SU-DHL-6 (cell line): ENCODE measurements around the gene ELFN2.

Source experiments
- H2AFZ ChIP-seq: fragments of 200-600 bp; sonication (generic); 2 replicates; pipeline ENCODE4 v1.6.1; 2014; ENCODE audit warnings: low read depth, mild to moderate bottlenecking, moderate library complexity, mixed read lengths, antibody characterized with exemption, low read length; ENCODE audit not compliant: severe bottlenecking
- H3F3A ChIP-seq: fragments of 200-600 bp; shearing (Covaris generic); 2 replicates; pipeline ENCODE4 v1.6.0; 2016; ENCODE audit warnings: antibody characterized with exemption, mild to moderate bottlenecking; ENCODE audit not compliant: insufficient read depth
- H3K27ac ChIP-seq: fragments of 200-600 bp; sonication (generic); 2 replicates; pipeline ENCODE4 v1.5.1; 2016; ENCODE audit warnings: low read depth, mild to moderate bottlenecking, low read length, moderate library complexity, mixed read lengths
- H3K27me3 ChIP-seq: fragments of 200-600 bp; sonication (generic), shearing (Covaris generic); 2 replicates; pipeline ENCODE4 v1.6.0; 2014; ENCODE audit warnings: mild to moderate bottlenecking, low read length
- H3K36me3 ChIP-seq: fragments of 200-600 bp; sonication (generic); 2 replicates; pipeline ENCODE4 v1.6.1; 2014; ENCODE audit warnings: mild to moderate bottlenecking, low read length, mixed read lengths
- H3K4me2 ChIP-seq: fragments of 300-600, 200-600 bp; shearing (Covaris generic), sonication (generic); 2 replicates; pipeline ENCODE4 v1.6.0; 2014; ENCODE audit warnings: low read length, low read depth, mild to moderate bottlenecking; ENCODE audit not compliant: poor library complexity, severe bottlenecking
- H3K4me3 ChIP-seq: fragments of 200-600 bp; sonication (generic); 2 replicates; pipeline ENCODE4 v1.5.1; 2014; ENCODE audit warnings: antibody characterized with exemption, low read length, mild to moderate bottlenecking, mixed read lengths; ENCODE audit not compliant: insufficient read depth, poor library complexity, severe bottlenecking
- H3K79me2 ChIP-seq: fragments of 200-600 bp; sonication (generic); 2 replicates; pipeline ENCODE4 v1.6.1; 2014; ENCODE audit warnings: mild to moderate bottlenecking, low read length, moderate library complexity; ENCODE audit not compliant: insufficient read depth
- H3K9ac ChIP-seq: fragments of 200-600 bp; sonication (generic); 2 replicates; pipeline ENCODE4 v1.7.0; 2014; ENCODE audit warnings: mild to moderate bottlenecking, low read length
- H3K9me2 ChIP-seq: fragments of 200-600 bp; sonication (generic); replicated peaks from 2 replicates; pipeline ENCODE4 v1.6.1; 2014; ENCODE audit warnings: low read length; ENCODE audit not compliant: insufficient read depth
- H3K9me3 ChIP-seq: fragments of 200-600 bp; sonication (generic); 2 replicates; pipeline ENCODE4 v1.6.1; 2014; ENCODE audit warnings: low read length, mixed read lengths; ENCODE audit not compliant: insufficient read depth
- H4K20me1 ChIP-seq: fragments of 200-600 bp; sonication (generic); 2 replicates; pipeline ENCODE4 v1.6.1; 2014; ENCODE audit warnings: low read depth, mild to moderate bottlenecking, antibody characterized with exemption, low read length, moderate library complexity, mixed read lengths
- CTCF ChIP-seq: fragments of 200-600 bp; sonication (generic); IDR thresholded peaks from one replicate; pipeline ENCODE4 v1.5.1; 2017; ENCODE audit warnings: antibody characterized with exemption, mild to moderate bottlenecking, low read length, moderate library complexity; ENCODE audit not compliant: insufficient read depth, poor library complexity, severe bottlenecking
- EZH2phosphoT487 ChIP-seq: fragments of 200-600 bp; sonication (generic), shearing (Covaris generic); conservative IDR thresholded peaks from 2 replicates; pipeline ENCODE4 v1.6.1; 2018; ENCODE audit warnings: mild to moderate bottlenecking, antibody characterized with exemption, low read length, moderate library complexity, mixed read lengths

The ELFN2 gene

GRCh38 chr22:37425800-37426705, 1.2 kb downstream of the ELFN2 start:
- no peaks in the 10 kb centered on the region for H3K36me3 ChIP-seq
- no peak overlapping the region for H3K4me2 ChIP-seq
- H3F3A ChIP-seq = no peaks in the 10 kb centered on the region
- no peaks in the 10 kb centered on the region for H3K27me3 ChIP-seq
- no peak overlapping the region for H3K27ac ChIP-seq
- H3K9me2 ChIP-seq = no peaks in the 10 kb centered on the region
- no peaks in the 10 kb centered on the region for H3K79me2 ChIP-seq
- no peaks in the 10 kb centered on the region for H3K9me3 ChIP-seq
- H3K4me3 ChIP-seq = no peak overlapping the region
- no peak overlapping the region for H3K9ac ChIP-seq
- no peak overlapping the region for H2AFZ ChIP-seq
- H4K20me1 ChIP-seq = no peaks in the 10 kb centered on the region
- TF ChIP-seq EZH2phosphoT487 = no peak
- TF ChIP-seq CTCF = no peak

- no peaks in the 10 kb centered on the region for H3K9me2 ChIP-seq
- H3K27me3 ChIP-seq = no peaks in the 10 kb centered on the region
- no peak overlapping the region for H3K27ac ChIP-seq
- H4K20me1 ChIP-seq = no peaks in the 10 kb centered on the region
- H2AFZ ChIP-seq = no peak overlapping the region
- no peaks in the 10 kb centered on the region for H3F3A ChIP-seq
- no peaks in the 10 kb centered on the region for H3K36me3 ChIP-seq
- H3K79me2 ChIP-seq = no peaks in the 10 kb centered on the region
- no peak overlapping the region for H3K4me3 ChIP-seq
- no peak overlapping the region for H3K9ac ChIP-seq
- H3K4me2 ChIP-seq = no peak overlapping the region
- H3K9me3 ChIP-seq = no peaks in the 10 kb centered on the region
- TF ChIP-seq EZH2phosphoT487 (no peak), CTCF (no peak)
Measured at GRCh38 chr22:37425369-37425768, 1.9 kb downstream of the ELFN2 start.

- Histone ChIP-seq H3K4me2 (no peak overlapping the region), H3K9me2 (no peaks in the 10 kb centered on the region), H3K9me3 (no peaks in the 10 kb centered on the region), H3K79me2 (no peaks in the 10 kb centered on the region), H3K36me3 (no peaks in the 10 kb centered on the region), H3K27me3 (no peaks in the 10 kb centered on the region), H3K27ac (no peak overlapping the region), H2AFZ (no peak overlapping the region), H3F3A (no peaks in the 10 kb centered on the region), H3K4me3 (no peak overlapping the region), H4K20me1 (no peaks in the 10 kb centered on the region), H3K9ac (no peak overlapping the region)
- no peak for TF ChIP-seq CTCF
- no peak for TF ChIP-seq EZH2phosphoT487
Measured at GRCh38 chr22:37423283-37423682, 4.0 kb downstream of the ELFN2 start.
